Measurements from ENCODE around the gene LRTM2. TPM values are rescaled to one million over a fixed set of nuclear protein-coding genes. Genes with fewer than 3 reads are reported as not detected.

LRTM2 gene
- total RNA-seq, 1 experiment from 2014 or later = 0.07 TPM

GRCh38 chr12:1794440-1795090 is 25.8 kb upstream of the LRTM2 start:
- Histone ChIP-seq H3K4me1 (ENCODE audit: control insufficient read depth in 1 of 2, insufficient read depth in 2 of 2, low read length in 2 of 2) (peaks cover 3 to 20% of the 10 kb centered on the region in 2 experiments; a peak in 3 of 4 replicates), H2AFZ (ENCODE audit: low read depth, low read length, poor library complexity, severe bottlenecking) (no peak overlapping the region), H3K9me3 (ENCODE audit: control insufficient read depth in 1 of 2, insufficient read depth in 1 of 2, low read depth in 1 of 2, low read length in 2 of 2) (no peaks in the 10 kb centered on the region), H3K9ac (ENCODE audit: low read length) (no peak overlapping the region), H4K20me1 (ENCODE audit: insufficient read depth) (no peaks in the 10 kb centered on the region), H3K36me3 (ENCODE audit: control insufficient read depth in 1 of 2, insufficient read depth in 2 of 2, low read length in 2 of 2) (no peaks in the 10 kb centered on the region), H3K27me3 (ENCODE audit: insufficient read depth, low read length) (no peaks in the 10 kb centered on the region), H3K4me3 (replicated peaks in 1 of 2; ENCODE audit: low read depth in 1 of 2, low read length in 2 of 2) (no peak overlapping the region), H3K27ac (ENCODE audit: low read depth, low read length) (no peak overlapping the region), H3K4me2 (ENCODE audit: low read length) (no peak overlapping the region), H3K79me2 (ENCODE audit: insufficient read depth, low read length) (no peaks in the 10 kb centered on the region), H3K9me2 (ENCODE audit: insufficient read depth) (no peaks in the 10 kb centered on the region)
- CTCF ChIA-PET = interaction anchor here (2.9 kb wide), 1 partner anchor 145 kb away, joined by 32 read pairs; no protein-coding TSS in a partner anchor
- DNase-seq (ENCODE audit: low read depth, low spot score) (no peak), ATAC-seq (no peak)
- no peak for TF ChIP-seq EZH2 (IDR thresholded peaks at IDR 0.05)
- TF ChIP-seq TCF7L2 (IDR thresholded peaks at IDR 0.05; ENCODE audit: borderline replicate concordance, extremely low read depth, insufficient read depth, insufficient read length) = no peak
- TF ChIP-seq POLR2A (IDR thresholded peaks at IDR 0.05; ENCODE audit: borderline replicate concordance, extremely low read depth, insufficient read depth, insufficient read length) = no peak
- no peak for TF ChIP-seq CTCF (IDR thresholded peaks at IDR 0.05 in 2 of 3, conservative IDR thresholded peaks at IDR 0.05 in 1 of 3; ENCODE audit: borderline replicate concordance in 1 of 3, insufficient read depth in 1 of 3, low read depth in 2 of 3, low read length in 2 of 3)
- intact Hi-C loops (cut with micrococcal nuclease) = loop anchor here (5.0 kb wide), 1 partner anchor 788 kb away; no protein-coding TSS in a partner anchor
- POLR2A ChIA-PET = no interaction called here
- no TSS peak for BruUV-seq (replicated peaks)
- RAD21 ChIA-PET (ENCODE audit: low non-redundant PET in 1 of 2, low total read pairs in 2 of 2, uncharacterized antibody in 2 of 2, unreplicated experiment in 2 of 2) = interaction anchor here in 1 of 2 experiments (1.5 kb wide), 1 partner anchor 145 kb away, joined by 5 read pairs; no protein-coding TSS in a partner anchor

GRCh38 chr12:1795221-1795784 is 25.1 kb upstream of the LRTM2 start:
- ChIA-PET POLR2A (no interaction called here), RAD21 (ENCODE audit: low non-redundant PET in 1 of 2, low total read pairs in 2 of 2, uncharacterized antibody in 2 of 2, unreplicated experiment in 2 of 2) (interaction anchor here in 1 of 2 experiments (1.5 kb wide), 1 partner anchor 145 kb away, joined by 5 read pairs; no protein-coding TSS in a partner anchor), CTCF (interaction anchor here (0.7 to 2.9 kb wide), 3 partner anchors 142 to 161 kb away, joined by 3 to 32 read pairs (median 6); no protein-coding TSS in a partner anchor)
- BruUV-seq (replicated peaks) = no TSS peak
- intact Hi-C loops (cut with micrococcal nuclease) = loop anchor here (5.0 kb wide), 1 partner anchor 787 kb away; no protein-coding TSS in a partner anchor
- H3K79me2 ChIP-seq (ENCODE audit: insufficient read depth, low read length) = no peaks in the 10 kb centered on the region
- DNase-seq (ENCODE audit: low read depth, low spot score) (no peak), ATAC-seq (no peak)
- H3K9ac ChIP-seq (ENCODE audit: low read length) = no peak overlapping the region
- H3K9me3 ChIP-seq (ENCODE audit: control insufficient read depth in 1 of 2, insufficient read depth in 1 of 2, low read depth in 1 of 2, low read length in 2 of 2) = no peaks in the 10 kb centered on the region
- peak overlapping the region; percentile 99 for H3K4me2 ChIP-seq (ENCODE audit: low read length)
- H4K20me1 ChIP-seq (ENCODE audit: insufficient read depth) = no peaks in the 10 kb centered on the region
- H3K36me3 ChIP-seq (ENCODE audit: control insufficient read depth in 1 of 2, insufficient read depth in 2 of 2, low read length in 2 of 2) = no peaks in the 10 kb centered on the region
- H3K9me2 ChIP-seq (ENCODE audit: insufficient read depth) = no peaks in the 10 kb centered on the region
- H3K4me3 ChIP-seq (replicated peaks in 1 of 2; ENCODE audit: low read depth in 1 of 2, low read length in 2 of 2) = no peak overlapping the region
- H3K27ac ChIP-seq (ENCODE audit: low read depth, low read length) = no peak overlapping the region
- peaks cover 3 to 20% of the 10 kb centered on the region in 2 experiments; a peak in 3 of 4 replicates for H3K4me1 ChIP-seq (ENCODE audit: control insufficient read depth in 1 of 2, insufficient read depth in 2 of 2, low read length in 2 of 2)
- H3K27me3 ChIP-seq (ENCODE audit: insufficient read depth, low read length) = no peaks in the 10 kb centered on the region
- no peak overlapping the region for H2AFZ ChIP-seq (ENCODE audit: low read depth, low read length, poor library complexity, severe bottlenecking)
- no peak for TF ChIP-seq EZH2 (IDR thresholded peaks at IDR 0.05)
- no peak for TF ChIP-seq JUND (IDR thresholded peaks at IDR 0.05)
- no peak for TF ChIP-seq CEBPB (IDR thresholded peaks at IDR 0.05; ENCODE audit: low read depth)
- no peak for TF ChIP-seq CTCF (IDR thresholded peaks at IDR 0.05 in 2 of 3, conservative IDR thresholded peaks at IDR 0.05 in 1 of 3; ENCODE audit: borderline replicate concordance in 1 of 3, insufficient read depth in 1 of 3, low read depth in 2 of 3, low read length in 2 of 3)
- TF ChIP-seq MAX (IDR thresholded peaks at IDR 0.05) = no peak
- no peak for TF ChIP-seq CBX3 (IDR thresholded peaks at IDR 0.05; ENCODE audit: low read depth)
- TF ChIP-seq SIN3A (IDR thresholded peaks at IDR 0.05; ENCODE audit: low read depth) = no peak
- no peak for TF ChIP-seq SP1 (IDR thresholded peaks at IDR 0.05; ENCODE audit: low read depth)
